COR-L47 (cell line): ENCODE measurements around the gene KIAA1614.

ENCODE experiments used
- DNase-seq: peaks from one replicate; lab custom pipeline; 2025; lab: John Stamatoyannopoulos, UW

KIAA1614 gene

GRCh38 chr1:180924939-180925338, 12.2 kb downstream of the KIAA1614 start:
- no peak for DNase-seq

- no peak for DNase-seq
These were observed 12.9 kb downstream of the KIAA1614 start for GRCh38 chr1:180925471-180926051.

GRCh38 chr1:180926164-180926981, 13.7 kb downstream of the KIAA1614 start:
- peak; percentile 85 for DNase-seq

GRCh38 chr1:180927348-180927747, 14.7 kb downstream of the KIAA1614 start:
- DNase-seq: no peak

- no peak for DNase-seq
These were observed 15.1 kb downstream of the KIAA1614 start for GRCh38 chr1:180927841-180928240.

GRCh38 chr1:180928331-180929230, 15.9 kb downstream of the KIAA1614 start:
- DNase-seq: peak; percentile 60

- DNase-seq: no peak
These were observed 16.7 kb downstream of the KIAA1614 start for GRCh38 chr1:180929389-180929788.

- no peak for DNase-seq
These were observed 18.0 kb downstream of the KIAA1614 start for GRCh38 chr1:180930687-180931086.

GRCh38 chr1:180931529-180931928, 18.8 kb downstream of the KIAA1614 start:
- no peak for DNase-seq

- no peak for DNase-seq
These were observed 19.7 kb downstream of the KIAA1614 start for GRCh38 chr1:180932378-180932777.

- DNase-seq: no peak
These were observed 20.4 kb downstream of the KIAA1614 start for GRCh38 chr1:180933141-180933540.

GRCh38 chr1:180934563-180934962, 21.9 kb downstream of the KIAA1614 start:
- DNase-seq: no peak

GRCh38 chr1:180935326-180936109, 22.8 kb downstream of the KIAA1614 start:
- no peak for DNase-seq

- no peak for DNase-seq
These were observed 23.7 kb downstream of the KIAA1614 start for GRCh38 chr1:180936110-180937011.

GRCh38 chr1:180937012-180937372, 24.3 kb downstream of the KIAA1614 start:
- no peak for DNase-seq

GRCh38 chr1:180937624-180938225, 25.0 kb downstream of the KIAA1614 start:
- no peak for DNase-seq

GRCh38 chr1:180939073-180939710, 26.5 kb downstream of the KIAA1614 start:
- no peak for DNase-seq

- DNase-seq: no peak
These were observed 27.0 kb downstream of the KIAA1614 start for GRCh38 chr1:180939711-180940103.

GRCh38 chr1:180940445-180940844, 27.7 kb downstream of the KIAA1614 start:
- DNase-seq: no peak
